A204.1 (cell line): ENCODE measurements around the gene NAV3.

Experiments used
- FAIRE-seq: peaks from 2 replicates; lab custom pipeline; 2012; peaks lifted over from hg19 to GRCh38; lab: Jason Lieb, UNC

The NAV3 gene

DNA sequence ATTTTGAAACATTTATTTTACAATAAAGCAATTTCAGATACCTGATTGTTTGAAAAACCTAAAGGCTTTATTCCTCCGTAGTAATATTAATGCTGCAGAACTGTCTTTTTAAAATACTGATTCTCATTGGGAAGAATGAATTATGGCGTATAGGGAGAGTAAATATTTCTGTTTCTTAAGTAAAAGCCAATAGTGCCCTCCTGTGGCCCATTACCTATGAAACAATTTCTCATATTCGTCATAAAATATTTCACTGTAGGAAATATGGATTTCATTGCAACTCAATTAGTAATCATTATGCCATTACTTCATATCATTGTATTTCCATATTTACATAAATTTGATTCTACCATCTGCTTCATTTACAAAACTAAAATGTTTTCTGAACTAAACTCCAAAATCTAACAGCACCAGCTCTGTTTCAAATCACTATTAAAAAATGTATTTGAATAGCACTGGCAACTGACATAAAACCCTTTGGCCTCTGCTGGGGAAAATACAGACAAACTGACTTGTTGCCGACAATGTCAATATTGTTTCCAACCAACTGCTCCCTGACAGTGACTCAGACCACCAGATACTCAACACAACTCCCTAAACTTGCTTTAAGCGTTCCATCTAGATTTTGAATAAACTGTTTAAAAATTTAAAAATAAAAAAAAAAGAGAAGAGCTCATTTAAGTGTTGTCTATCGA lies 290.3 kb downstream of the NAV3 start:
- FAIRE-seq = peak; percentile 74

DNA sequence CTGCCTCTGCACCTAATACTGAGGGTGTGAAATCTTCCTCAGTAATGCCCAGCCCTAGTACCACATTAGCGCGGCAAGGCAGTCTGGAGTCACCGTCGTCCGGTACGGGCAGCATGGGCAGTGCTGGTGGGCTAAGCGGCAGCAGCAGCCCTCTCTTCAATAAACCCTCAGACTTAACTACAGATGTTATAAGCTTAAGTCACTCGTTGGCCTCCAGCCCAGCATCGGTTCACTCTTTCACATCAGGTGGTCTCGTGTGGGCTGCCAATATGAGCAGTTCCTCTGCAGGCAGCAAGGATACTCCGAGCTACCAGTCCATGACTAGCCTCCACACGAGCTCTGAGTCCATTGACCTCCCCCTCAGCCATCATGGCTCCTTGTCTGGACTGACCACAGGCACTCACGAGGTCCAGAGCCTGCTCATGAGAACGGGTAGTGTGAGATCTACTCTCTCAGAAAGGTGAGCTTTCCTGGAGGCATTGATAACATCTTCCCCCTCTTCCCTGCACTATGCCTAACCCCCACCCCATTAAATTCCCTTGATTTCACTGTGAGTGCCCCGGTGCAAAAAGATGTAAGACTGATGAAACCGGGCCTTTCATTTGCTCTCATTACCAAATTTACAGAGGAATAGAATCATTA lies 291.4 kb downstream of the NAV3 start:
- no peak for FAIRE-seq

DNA sequence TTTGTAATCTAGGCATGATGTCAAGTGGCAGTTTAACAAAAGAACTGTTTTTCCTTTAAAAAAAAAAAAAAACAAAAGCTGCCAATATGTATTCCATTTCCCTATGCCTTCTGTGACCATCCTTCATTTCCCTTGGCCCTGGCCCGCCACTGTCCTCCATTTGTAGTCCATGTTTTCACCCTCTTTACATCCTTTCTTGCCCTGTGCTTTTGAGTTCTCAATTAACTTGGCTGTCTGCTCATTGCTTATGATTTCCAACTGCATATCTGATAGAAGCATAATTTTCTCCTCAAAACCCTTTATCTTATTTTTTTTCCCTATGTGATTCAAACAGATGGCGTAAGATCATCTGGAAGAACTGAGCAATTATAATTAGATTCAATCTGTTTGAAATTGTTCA lies 297.5 kb downstream of the NAV3 start:
- no peak for FAIRE-seq

DNA sequence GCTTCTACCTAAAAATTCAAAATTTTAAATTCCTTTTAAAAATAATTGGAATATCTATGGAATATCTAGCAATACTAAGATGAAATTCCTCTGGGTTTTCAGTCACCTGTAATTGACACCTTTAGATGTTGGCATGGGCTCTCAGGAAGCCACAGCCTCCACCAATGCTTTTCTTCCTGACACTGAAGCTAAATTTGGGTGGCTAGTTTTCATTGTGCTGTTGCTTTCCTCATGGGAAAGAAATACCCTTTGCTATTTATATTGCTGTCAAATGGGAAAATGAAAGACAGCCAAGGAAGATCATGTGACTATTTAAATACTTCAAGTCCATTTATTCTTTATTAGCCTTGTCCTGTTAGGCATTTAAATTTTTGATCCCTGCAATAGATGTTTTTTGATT lies 313.0 kb downstream of the NAV3 start:
- no peak for FAIRE-seq

DNA sequence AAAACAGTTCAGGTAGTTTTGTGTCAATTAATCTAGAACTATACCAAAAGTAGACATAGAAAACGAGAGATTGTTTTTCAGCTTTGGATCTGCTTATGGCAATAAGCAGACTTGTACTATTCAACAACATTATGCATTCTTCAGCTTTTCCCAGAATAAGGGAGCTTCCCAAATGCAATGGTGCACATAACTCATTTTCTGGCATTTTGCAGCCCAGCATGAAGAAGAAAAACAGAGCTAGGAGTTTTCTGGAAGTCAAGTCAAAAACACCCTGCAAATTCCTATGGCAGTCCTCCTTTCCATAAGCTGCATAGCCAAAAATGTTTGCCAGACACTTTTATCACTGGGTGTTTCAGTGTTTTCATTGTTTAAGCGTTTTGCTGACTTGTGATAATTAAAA lies 314.7 kb downstream of the NAV3 start:
- no peak for FAIRE-seq

DNA sequence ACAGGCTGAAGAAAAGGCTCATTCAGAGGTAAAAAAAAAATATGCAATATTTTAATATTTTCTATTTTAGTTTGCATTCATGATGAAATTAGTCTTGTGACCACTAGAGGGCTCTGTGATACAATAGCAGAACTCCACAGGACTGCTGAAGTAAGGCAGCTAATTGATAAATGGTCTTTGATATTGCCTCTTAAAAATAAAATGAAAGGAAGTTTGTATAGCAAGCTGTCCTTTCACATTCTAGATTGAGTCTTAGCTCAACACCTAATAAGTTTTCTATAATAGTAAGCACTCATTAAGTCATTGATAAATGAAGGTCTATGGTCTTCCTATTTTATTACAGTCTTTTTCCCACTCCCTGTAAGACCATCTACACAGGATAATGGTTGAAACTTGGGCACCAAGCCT lies 315.7 kb downstream of the NAV3 start:
- peak; percentile 96 for FAIRE-seq

DNA sequence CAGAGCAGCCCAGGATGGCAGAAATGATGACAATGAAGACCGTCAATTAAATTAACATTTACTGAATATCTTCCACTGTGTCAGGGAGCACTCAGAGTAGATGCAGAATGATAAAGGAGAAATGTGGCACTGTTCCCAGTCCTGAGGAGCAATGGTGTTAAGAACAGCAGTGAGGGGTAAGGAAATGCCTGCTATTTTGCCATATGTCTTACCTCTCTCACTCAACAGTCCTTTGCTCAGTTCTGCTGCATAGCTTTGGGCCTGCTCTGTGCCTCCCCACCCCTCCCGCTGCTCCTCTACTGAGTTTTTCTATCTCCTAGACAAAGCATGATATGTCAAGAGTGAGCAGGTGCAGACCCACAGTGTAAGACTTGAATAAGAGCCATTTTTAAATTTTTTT lies 318.8 kb downstream of the NAV3 start:
- no peak for FAIRE-seq

DNA sequence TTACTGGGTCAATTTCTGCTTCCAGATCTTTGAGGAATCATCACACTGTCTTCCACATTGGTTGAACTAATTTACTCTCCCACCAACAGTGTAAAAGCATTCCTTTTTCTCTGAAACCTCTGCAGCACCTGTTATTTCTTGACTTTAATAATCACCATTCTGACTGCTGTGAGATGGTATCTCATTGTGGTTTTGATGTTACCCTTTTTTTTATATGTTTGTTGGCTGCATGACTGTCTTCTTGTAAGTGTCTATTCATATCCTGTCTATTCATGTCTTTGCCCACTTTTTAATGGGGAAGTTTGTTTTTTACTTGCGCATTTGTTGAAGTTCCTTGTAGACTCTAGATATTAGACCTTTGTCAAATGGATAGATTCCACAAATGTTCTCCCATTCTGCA lies 324.9 kb downstream of the NAV3 start:
- FAIRE-seq = no peak

DNA sequence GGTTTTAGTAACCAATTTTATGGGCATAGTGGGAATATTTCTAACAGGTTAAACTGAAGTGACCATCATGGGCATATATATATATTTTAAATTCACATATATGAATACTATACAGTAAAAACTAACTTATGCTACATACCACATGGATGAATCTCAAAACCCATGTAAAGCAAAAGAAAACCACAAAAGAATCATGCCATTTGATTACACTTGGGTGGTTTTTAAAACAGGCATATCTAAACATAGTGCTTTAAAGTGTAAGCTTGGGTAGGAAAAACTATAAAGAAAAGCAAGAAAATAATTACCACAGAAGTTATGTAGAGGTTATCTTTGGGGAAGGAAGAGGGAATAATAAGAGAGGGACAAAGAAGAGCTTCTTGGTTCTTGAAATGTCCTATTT lies 326.1 kb downstream of the NAV3 start:
- no peak for FAIRE-seq

DNA sequence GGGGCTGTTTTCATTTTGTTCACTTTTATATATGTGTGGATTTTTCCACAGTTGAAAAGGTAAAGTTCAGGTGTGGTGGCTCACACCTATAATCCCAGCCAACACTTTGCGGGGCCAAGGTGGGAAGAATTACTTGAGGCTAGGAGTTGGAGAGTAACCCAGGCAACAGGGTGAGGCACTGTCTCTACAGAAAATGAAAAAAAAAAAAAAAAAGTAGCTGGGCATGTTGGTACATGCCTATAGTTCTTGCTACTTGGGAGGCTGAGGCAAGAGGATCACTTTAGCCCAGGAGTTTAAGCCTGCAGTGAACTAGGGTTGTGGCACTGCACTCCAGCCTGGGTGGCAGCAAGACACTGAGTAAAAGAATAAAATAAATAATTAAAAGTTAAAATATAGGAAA lies 326.5 kb downstream of the NAV3 start:
- FAIRE-seq = no peak

DNA sequence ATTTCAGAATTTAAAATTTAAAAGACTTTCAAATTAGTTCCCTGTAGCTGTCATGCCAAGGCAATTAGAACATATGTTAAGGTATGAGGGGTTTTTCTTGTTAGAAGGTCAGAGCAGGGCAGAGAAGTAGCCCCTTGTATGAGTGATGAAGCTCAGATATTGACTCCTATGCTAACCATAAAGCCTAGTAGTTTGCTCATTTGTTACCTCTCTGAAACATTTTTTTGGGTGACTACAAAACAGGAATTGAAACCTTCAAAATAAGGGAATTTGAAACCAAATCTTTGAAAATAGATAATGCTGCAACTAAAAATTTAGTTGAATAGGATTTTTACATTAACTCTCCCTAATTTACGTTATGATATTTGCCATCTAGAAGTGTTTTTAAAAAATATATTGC lies 333.5 kb downstream of the NAV3 start:
- FAIRE-seq = no peak

DNA sequence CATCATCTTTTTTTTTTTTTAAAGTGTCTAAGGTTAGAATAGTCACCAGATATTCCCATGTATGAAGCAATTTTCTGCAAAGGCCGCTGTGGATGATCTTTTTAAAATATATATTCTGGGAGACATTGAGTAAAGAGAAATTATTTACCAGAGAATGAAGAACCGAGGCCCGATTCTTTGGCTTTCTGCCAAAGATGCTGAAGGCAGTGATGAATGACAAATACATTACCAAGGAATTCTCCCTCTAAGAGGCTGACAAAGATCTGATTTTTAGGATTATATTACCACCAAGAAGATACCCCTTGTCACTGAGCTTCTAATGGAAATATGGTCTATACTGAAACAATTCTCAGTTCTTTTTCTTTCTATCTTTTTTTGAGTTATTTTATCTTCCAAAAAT lies 336.8 kb downstream of the NAV3 start:
- FAIRE-seq = no peak

DNA sequence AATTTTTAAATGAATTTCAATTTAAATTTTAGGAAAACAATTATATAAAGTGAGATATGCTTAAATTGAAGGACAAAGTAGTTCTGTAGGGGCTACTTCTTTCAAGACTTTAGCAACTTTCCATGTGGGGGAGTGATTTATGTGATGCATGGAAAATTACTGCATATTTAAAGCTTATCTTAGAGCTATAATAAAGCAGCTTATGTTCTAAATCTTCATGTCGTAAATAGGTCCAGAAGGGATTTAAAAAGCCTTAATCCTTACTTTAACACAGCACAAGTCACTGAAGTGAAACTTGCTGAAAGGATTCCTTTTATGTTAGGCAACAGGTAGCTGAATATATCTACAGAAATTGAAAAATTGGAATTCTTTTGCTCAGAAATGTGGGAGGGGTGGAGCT lies 340.4 kb downstream of the NAV3 start:
- no peak for FAIRE-seq

DNA sequence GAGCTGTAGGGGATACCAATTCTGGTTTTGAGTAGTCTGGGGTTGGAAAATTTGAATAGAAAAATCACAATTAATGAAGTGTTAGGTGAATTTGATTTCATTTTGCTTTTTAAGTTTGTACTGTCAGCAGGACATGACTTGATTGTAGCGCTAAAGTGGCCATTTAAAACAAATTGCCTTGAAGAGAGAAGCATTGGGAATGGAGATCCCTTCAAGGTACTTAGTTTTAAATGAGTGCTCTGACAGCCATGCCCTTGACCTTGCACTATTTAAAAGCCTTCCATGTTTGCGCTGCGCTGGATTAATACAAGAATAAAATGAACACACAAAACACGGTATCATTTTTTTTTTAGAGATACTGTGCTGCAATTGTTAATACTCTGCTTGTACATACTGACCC lies 345.9 kb downstream of the NAV3 start:
- no peak for FAIRE-seq

DNA sequence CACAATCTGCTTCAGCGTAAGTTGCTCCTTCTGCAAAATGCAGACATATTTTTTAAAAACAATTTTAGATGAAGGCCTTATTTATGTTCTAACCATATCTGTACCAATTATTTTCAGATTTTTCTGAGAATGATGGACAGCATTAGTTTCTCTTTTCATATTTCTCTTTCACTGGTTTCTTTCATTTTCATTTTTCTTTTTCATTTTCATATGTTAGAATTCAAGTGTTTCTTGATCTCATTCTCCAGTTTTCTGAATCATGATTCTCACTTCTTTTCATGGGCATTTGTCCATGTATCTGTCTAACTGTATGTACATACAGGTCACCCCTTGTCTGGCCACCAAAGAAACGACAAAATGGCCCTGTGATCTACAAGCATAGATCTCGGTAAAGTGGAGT lies 346.6 kb downstream of the NAV3 start:
- no peak for FAIRE-seq

DNA sequence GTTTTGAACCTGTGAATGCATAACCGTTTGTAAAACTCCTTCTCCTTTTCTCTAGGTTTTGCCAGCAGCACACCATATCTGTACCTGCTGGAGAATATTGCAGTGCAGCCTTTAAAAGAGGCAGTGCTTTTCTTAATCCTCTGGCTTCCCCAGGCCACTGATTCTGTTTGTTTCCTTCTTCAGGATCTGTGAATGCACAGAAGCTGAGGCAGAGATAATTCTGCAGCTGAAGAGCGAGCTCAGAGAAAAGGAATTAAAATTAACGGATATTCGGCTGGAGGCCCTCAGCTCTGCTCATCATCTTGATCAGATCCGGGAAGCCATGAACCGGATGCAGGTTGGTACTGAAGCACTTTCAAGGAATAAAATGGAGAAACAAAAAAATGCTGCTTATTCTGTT lies 348.7 kb downstream of the NAV3 start:
- no peak for FAIRE-seq

DNA sequence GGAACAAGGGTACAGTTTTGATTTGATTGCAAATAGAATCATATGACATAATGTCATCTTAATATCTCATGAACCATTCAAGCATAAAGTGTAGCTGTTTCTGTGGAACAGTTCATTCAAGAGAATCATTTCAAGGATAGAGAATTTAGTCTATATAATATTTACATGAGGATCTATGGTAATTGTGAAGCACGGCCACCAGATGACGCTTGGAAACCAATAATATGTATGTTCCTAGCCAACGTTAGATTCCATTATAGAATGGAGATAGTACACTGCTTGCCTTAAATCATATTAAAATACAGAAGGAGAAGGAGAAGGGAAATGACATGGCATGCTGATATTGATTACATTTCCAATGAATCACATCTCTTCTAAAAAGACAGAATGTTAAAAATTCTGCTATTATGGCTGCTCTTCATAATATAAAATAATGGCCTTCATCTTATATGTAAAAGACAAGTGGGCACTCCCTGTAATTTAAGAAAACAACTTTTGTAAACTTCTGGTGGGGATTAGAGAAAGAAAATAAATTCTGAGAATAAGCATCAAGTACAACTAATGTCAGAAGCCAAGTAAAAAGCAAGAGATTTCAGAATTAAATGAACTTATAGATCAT lies 351.0 kb downstream of the NAV3 start:
- FAIRE-seq = peak; percentile 82

DNA sequence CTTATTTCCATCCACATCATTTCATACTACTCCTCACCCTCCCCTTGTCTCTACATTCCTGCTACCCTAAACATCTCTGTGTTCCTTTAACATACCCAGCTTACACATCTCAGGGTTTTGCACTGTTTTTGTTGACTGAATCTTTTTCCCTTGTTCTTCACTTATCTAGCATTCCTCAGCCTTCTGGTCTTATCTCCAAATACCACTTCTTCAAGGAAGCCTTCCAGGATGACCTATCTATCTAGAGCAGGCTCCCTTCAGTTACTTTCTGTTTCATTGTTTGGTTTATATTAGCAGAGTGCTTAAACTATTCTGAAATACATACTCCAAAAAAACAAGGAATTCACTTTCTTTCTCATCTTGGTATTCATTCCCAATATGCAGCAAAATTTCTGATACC lies 353.1 kb downstream of the NAV3 start:
- FAIRE-seq = no peak

DNA sequence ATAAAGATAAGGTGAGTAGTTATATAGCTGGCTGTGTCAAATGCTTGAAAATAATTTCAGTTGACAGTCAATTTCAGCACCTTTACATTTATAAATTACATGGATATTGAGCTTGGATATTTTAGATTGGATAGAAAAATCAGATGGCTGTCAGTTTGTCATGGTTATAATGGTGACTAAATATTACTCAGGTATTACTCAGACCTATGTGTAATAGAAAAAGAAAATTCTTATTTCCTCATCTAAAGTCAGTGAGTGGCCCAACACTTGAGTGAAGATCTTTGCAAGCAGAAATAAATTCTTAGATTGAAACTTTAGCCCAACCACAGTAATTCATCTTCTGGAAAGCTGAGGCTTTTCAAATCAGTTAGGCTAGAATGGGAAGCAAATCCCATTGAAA lies 354.4 kb downstream of the NAV3 start:
- no peak for FAIRE-seq

DNA sequence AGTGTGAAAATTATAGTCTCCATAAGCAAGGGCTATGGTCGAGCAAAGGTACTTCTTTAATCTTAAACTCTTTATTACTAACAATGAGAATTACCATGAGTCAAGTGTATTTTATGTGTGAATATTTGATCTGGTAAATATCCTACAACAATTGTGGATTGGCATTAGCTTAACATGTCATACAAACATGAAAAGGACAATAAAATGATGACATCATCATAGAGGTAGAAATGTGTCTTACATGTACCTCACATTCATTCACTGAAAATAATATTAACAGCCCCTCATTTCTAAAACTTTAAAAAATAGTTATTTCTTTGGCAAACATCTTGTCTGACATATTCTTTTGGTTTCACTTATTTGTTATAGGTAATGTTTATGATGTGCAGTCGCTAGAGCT lies 355.0 kb downstream of the NAV3 start:
- no peak for FAIRE-seq

DNA sequence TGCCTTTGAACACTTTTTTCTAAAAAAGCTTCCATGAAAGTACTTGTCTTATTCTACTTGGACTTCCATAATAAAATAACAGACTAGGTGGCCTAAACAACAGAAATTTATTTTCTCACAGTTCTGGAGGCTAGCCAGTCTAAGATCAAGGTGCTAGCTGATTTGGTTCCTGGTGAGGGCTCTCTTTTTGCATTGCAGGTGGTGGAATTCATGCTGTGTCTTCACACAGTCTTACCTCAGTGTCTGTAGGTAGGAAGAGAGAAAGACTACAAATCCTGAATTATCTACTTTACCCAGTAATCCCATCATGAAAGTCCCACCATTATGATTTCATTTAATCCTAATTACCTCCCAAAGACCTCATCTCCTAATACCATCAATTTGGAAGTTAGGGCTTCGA lies 356.0 kb downstream of the NAV3 start:
- no peak for FAIRE-seq

DNA sequence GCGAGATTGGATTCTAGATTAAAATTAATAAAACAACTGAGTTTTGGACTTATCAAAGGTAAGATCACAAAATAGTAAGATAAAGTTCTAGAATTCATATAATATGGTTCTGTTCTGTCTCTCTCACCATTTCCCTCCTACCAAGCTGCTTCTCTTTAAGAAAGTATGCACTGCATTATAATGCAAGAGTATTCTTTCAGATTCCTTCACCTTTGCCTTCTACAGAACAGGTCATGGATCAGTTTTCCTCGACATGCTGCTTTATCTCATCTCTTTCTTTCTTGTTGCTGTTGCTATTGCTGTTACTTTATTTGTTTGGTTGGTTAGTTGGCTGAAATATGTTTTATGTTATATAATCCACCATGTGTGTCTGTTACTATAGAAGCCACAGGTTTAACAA lies 357.0 kb downstream of the NAV3 start:
- no peak for FAIRE-seq

DNA sequence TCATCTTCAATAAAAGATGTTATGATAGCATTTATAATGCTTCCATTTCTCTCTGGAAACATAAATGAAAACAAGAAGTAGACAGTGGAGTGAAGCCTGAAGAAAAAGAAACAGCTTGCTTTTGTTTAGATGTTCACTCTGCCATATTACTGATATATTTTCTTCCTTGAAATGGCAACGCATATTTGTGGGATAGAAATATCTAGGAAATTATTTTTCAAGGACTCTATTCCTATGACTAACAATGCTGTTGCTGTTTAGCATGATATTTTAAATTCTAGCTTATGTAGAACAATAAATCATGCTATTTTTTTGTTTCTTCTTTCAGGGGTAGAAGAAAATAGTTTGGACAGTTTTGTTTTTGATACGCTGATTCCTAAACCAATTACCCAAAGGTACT lies 359.0 kb downstream of the NAV3 start:
- no peak for FAIRE-seq

DNA sequence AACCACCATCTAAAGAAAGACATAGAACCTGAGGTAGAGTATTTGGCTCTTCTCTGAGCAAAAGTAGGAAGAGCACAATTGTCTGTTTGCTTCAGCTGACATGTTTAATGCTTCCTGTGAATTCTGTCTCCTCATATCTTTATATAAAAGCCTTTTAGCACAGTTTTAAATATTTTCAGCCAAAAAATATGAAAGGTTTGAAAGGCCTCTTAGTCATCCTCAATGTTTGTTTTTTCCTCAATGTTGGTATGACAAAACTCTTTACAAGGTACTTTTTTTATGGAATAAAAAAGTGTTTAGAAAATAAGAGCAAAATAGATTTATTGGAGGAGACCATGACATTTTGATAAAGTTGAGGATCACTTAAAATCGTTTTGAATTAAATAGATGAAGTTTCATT lies 360.9 kb downstream of the NAV3 start:
- FAIRE-seq = no peak
